ENCODE measurements around the gene ITGB5. TPM values are rescaled to one million over a fixed set of nuclear protein-coding genes. Genes with fewer than 3 reads are reported as not detected.
"Not testable (repeated sequence)": the region's sequence is repeated elsewhere in the genome, so short reads cannot be mapped to it uniquely, and the experiment has no call there.

The ITGB5 gene
- total RNA-seq, 1 experiment from 2014 or later: 132 TPM

DNA sequence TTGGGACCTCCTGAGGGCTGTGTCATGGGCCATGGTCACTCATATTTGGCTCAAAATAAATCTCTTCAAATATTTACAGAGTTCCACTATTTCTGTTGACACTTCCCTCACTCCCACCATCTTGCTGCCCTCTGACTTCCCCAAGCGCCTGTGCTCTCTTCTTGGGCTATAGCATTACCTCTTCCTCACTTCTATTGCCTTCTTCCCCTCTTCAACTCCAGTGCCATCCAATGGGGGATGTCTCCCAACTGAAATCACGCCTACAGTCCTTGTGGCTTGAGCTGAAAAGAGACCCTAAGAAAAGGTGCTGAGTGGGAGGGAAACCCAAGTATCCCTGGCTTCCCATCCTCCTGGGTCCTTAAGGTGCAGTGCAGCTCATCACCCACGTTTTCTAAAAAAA, 135.1 kb downstream of the ITGB5 start:
- H3K27ac Mint-ChIP-seq (ENCODE audit: unreplicated experiment): no peak overlapping the region
- H3K27me3 Mint-ChIP-seq (ENCODE audit: insufficient read depth, unreplicated experiment): no peaks in the 10 kb centered on the region
- H3K9me3 Mint-ChIP-seq (ENCODE audit: unreplicated experiment): no peaks in the 10 kb centered on the region
- intact Hi-C loops (cut with micrococcal nuclease; ENCODE audit: unreplicated experiment): no loop called here
- CTCF ChIA-PET: interaction anchor here (0.6 kb wide), 1 partner anchor 187 kb away, joined by 3 read pairs; no protein-coding TSS in a partner anchor
- 0 out of 2 replicates have a peak, but pooled peaks cover 3% of the 10 kb centered on the region for H3K4me1 ChIP-seq
- no peak for DNase-seq
- H3K4me3 ChIP-seq (ENCODE audit: low read depth, low read length): no peak overlapping the region
- H3K4me3 Mint-ChIP-seq (ENCODE audit: unreplicated experiment): no peak overlapping the region
- no peaks in the 10 kb centered on the region for H3K27me3 ChIP-seq (replicated peaks; ENCODE audit: control insufficient read depth, insufficient read depth, low read length)
- BruUV-seq (replicated peaks): no TSS peak
- no peaks in the 10 kb centered on the region for H3K9me3 ChIP-seq
- TF ChIP-seq, protein P1, sequence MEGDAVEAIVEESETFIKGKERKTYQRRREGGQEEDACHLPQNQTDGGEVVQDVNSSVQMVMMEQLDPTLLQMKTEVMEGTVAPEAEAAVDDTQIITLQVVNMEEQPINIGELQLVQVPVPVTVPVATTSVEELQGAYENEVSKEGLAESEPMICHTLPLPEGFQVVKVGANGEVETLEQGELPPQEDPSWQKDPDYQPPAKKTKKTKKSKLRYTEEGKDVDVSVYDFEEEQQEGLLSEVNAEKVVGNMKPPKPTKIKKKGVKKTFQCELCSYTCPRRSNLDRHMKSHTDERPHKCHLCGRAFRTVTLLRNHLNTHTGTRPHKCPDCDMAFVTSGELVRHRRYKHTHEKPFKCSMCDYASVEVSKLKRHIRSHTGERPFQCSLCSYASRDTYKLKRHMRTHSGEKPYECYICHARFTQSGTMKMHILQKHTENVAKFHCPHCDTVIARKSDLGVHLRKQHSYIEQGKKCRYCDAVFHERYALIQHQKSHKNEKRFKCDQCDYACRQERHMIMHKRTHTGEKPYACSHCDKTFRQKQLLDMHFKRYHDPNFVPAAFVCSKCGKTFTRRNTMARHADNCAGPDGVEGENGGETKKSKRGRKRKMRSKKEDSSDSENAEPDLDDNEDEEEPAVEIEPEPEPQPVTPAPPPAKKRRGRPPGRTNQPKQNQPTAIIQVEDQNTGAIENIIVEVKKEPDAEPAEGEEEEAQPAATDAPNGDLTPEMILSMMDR (IDR thresholded peaks at IDR 0.05; ENCODE audit: insufficient read depth in 1 of 2, low read depth in 1 of 2, low read length in 1 of 2, severe bottlenecking in 1 of 2, unreplicated experiment in 1 of 2): no peak
- POLR2A ChIA-PET: no interaction called here
- no peaks in the 10 kb centered on the region for H3K4me1 Mint-ChIP-seq (ENCODE audit: low read depth, unreplicated experiment)
- no peaks in the 10 kb centered on the region for H3K36me3 ChIP-seq (ENCODE audit: control insufficient read depth, insufficient read depth, low read length)
- H3K36me3 Mint-ChIP-seq (ENCODE audit: insufficient read depth, unreplicated experiment): peaks cover 18% of the 10 kb centered on the region

DNA sequence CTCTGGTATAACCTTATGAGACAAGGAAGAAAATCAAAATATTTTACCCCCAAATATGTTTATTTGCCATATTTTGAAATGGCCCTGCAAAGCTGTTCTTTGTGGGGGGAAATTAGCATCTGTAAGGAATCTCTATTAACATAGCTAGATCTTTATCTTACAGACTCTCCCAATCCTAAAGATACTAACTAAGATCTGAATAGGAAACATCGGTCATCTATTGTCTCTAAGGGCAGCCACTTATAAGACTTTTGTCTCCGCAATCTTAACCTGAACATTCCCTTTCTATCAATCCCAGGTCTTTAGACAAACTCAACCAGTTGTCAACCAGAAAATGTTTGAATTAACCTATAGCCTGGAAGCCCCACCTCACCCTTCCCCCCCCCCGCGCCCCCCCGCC, 135.7 kb downstream of the ITGB5 start:
- BruUV-seq (replicated peaks): no TSS peak
- ChIA-PET CTCF (interaction anchor here (0.6 kb wide), 1 partner anchor 187 kb away, joined by 3 read pairs; no protein-coding TSS in a partner anchor), POLR2A (no interaction called here)
- H3K36me3 ChIP-seq (ENCODE audit: control insufficient read depth, insufficient read depth, low read length): no peaks in the 10 kb centered on the region
- DNase-seq: no peak
- no peaks in the 10 kb centered on the region for H3K9me3 ChIP-seq
- intact Hi-C loops (cut with micrococcal nuclease; ENCODE audit: unreplicated experiment): no loop called here
- peaks cover 21% of the 10 kb centered on the region for H3K36me3 Mint-ChIP-seq (ENCODE audit: insufficient read depth, unreplicated experiment)
- no peak overlapping the region for H3K27ac Mint-ChIP-seq (ENCODE audit: unreplicated experiment)
- no peaks in the 10 kb centered on the region for H3K27me3 ChIP-seq (replicated peaks; ENCODE audit: control insufficient read depth, insufficient read depth, low read length)
- no peak overlapping the region for H3K4me3 ChIP-seq (ENCODE audit: low read depth, low read length)
- 0 out of 2 replicates have a peak, but pooled peaks cover 3% of the 10 kb centered on the region for H3K4me1 ChIP-seq
- H3K4me1 Mint-ChIP-seq (ENCODE audit: low read depth, unreplicated experiment): no peaks in the 10 kb centered on the region
- H3K4me3 Mint-ChIP-seq (ENCODE audit: unreplicated experiment): no peak overlapping the region
- H3K27me3 Mint-ChIP-seq (ENCODE audit: insufficient read depth, unreplicated experiment): no peaks in the 10 kb centered on the region
- TF ChIP-seq, protein P1 (IDR thresholded peaks at IDR 0.05; ENCODE audit: insufficient read depth in 1 of 2, low read depth in 1 of 2, low read length in 1 of 2, severe bottlenecking in 1 of 2, unreplicated experiment in 1 of 2): no peak
- no peaks in the 10 kb centered on the region for H3K9me3 Mint-ChIP-seq (ENCODE audit: unreplicated experiment)

DNA sequence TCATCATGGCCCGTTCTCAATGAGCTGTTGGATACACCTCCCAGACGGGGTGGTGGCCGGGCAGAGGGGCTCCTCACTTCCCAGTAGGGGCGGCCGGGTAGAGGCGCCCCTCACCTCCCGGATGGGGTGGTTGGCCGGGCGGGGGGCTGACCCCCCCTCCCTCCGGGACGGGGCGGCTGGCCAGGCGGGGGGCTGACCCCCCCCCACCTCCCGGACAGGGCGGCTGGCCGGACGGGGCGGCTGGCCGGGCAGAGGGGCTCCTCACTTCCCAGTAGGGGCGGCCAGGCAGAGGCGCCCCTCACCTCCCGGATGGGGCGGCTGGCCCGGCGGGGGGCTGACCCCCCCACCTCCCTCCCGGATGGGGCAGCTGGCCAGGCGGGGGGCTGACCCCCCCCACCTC, 137.3 kb downstream of the ITGB5 start:
- CTCF ChIA-PET; H3K9me3 ChIP-seq; H3K27ac Mint-ChIP-seq (ENCODE audit: unreplicated experiment); BruUV-seq (replicated peaks); POLR2A ChIA-PET; DNase-seq; H3K9me3 Mint-ChIP-seq (ENCODE audit: unreplicated experiment); H3K27me3 ChIP-seq (replicated peaks; ENCODE audit: control insufficient read depth, insufficient read depth, low read length); H3K4me3 Mint-ChIP-seq (ENCODE audit: unreplicated experiment); H3K36me3 ChIP-seq (ENCODE audit: control insufficient read depth, insufficient read depth, low read length); H3K4me1 Mint-ChIP-seq (ENCODE audit: low read depth, unreplicated experiment); H3K4me1 ChIP-seq; H3K4me3 ChIP-seq (ENCODE audit: low read depth, low read length); H3K27me3 Mint-ChIP-seq (ENCODE audit: insufficient read depth, unreplicated experiment): not testable (repeated sequence)
- intact Hi-C loops (cut with micrococcal nuclease; ENCODE audit: unreplicated experiment): loop anchor here (10.0 kb wide), 1 partner anchor 185 kb away; no protein-coding TSS in a partner anchor
- H3K36me3 Mint-ChIP-seq (ENCODE audit: insufficient read depth, unreplicated experiment): peaks cover 37% of the 10 kb centered on the region

All from Caco-2 (cell line).